IPS-NIHi7 (cell line): ENCODE results near the gene OVOL1.
A peak's percentile ranks its signal among the peaks of the same experiment; 100 is the strongest.
"Not testable (repeated sequence)": the region's sequence is repeated elsewhere in the genome, so short reads cannot be mapped to it uniquely, and the experiment has no call there.

Experiments
- DNase-seq: peaks from one replicate; pipeline ENCODE4 v3.0.0; 2012; ENCODE audit warnings: mixed read lengths; ENCODE audit errors: extremely low spot score

OVOL1 gene

GRCh38 chr11:65786786-65787636, at the start of gene OVOL1:
TSS of gene OVOL1 (plus strand) at chr11:65787063. CDS start at chr11:65787374, 311 bp downstream.
- DNase-seq, result peak; percentile 82

DNA sequence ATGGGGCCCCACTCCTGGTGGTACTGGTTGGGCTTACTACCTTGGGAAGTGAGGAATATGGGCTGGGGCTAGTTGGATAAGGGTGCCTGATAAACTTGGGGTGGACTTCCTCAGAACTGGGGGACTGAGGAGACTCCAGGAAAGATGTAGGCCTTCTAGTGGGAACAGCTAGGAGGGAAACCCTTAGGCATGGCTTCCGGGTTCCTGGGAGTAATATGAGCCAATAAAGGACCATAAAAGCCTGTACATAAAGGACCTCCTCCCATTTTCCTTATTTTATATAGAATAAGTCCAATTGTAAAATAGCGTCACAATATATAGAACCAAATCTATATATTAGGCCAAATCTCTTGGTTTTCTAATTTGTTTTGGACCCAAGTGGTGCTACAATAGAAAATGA, 47.8 kb upstream of the OVOL1 start:
- no peak for DNase-seq

DNA sequence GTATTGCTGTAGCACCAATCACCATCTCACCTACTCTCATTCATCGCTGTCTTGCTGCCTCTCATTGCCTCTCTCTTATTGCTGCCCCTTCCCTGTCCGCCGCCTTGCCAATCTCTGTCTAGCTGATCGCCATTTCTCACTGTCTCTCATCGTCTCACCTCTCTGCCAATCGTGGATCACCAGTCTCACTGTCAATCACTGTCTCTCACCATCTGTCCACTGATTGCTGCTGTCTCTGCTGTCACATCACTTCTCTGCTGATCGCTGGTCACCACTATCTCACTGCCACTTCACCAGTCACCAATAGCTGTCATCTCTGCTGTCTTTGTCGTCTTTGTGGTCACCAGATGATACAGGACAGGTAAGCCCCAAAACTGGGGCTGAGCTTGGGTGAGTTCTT, 45.7 kb upstream of the OVOL1 start:
- no peak for DNase-seq

DNA sequence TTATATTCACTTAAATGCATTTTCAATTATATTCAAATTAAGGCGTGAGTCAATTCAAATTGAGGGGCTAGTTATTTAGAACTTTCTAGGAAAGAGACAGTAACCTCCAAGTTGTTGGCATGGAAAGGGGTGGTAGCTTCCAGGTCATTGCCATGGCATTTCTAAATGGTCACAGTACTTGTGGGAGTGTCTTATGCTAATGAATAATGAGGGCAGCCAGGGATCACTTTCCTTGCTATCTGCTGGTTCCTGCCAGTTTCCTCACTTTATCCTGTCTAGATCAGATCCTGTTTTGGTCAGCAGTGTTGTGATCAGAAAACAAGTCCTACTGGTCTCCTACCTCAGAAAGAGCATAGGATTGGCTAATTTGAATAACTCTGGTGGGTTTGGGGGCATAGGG, 44.5 kb upstream of the OVOL1 start:
- no peak for DNase-seq

GRCh38 chr11:65743681-65744025, 43.2 kb upstream of the OVOL1 start:
- no peak for DNase-seq

DNA sequence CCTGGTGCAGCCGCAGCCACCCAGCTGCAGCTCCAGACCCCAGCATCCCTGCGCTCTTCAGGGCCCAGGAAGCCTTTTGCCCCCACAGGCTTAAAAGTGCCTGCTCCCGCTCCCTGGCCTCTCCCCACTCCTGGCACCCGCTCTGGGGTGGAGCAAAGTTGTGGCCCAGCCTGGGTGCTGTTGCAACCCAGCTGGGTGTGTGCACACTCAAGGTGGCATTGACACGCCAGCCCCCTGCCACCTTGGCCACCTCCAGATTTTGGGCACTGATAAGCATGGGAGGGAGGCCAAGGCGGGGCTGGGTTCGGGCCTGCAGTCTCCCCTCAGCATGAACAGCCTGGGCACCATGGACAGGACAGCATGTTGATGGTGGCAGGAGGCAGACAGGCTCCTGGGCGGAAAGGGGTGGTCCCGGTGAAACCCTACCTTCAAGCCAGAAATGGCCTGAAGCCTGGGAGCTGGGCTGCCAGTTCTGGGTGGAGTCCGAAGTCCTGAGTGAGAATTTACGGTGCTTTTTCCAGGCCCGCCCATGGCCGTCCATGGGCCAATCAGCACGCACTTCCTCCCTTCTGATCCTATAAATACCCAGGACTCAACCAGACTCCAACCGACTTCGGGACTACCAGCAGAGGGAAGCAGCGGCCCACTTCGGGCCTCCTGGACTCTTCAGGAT, 42.7 kb upstream of the OVOL1 start:
- peak; percentile 55 for DNase-seq

DNA sequence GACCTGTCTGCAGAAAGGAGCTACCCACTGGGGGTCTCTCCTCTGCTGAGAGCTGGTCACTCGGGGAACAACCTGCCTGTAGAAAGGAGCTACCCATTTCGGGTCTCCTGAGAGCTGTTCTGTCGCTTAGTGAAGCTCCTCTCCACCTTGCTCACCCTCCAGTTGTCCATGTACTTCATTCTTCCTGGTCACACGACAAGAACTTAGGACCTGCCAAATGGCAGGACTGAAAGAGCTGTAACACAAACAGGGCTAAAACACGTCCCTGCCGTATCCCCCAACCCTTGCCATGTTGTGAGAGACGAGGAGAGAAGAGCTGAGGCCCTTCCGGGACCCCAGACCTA, 42.2 kb upstream of the OVOL1 start:
- no peak for DNase-seq

- no peak for DNase-seq
These were observed 41.8 kb upstream of the OVOL1 start for GRCh38 chr11:65745049-65745448.

DNA sequence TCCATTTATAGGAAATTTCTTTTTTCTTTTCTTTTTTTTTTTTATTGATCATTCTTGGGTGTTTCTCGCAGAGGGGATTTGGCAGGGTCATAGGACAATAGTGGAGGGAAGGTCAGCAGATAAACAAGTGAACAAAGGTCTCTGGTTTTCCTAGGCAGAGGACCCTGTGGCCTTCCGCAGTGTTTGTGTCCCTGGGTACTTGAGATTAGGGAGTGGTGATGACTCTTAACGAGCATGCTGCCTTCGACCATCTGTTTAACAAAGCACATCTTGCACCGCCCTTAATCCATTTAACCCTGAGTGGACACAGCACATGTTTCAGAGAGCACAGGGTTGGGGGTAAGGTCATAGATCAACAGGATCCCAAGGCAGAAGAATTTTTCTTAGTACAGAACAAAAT, 24.7 kb upstream of the OVOL1 start:
- DNase-seq, result not testable (repeated sequence)

DNA sequence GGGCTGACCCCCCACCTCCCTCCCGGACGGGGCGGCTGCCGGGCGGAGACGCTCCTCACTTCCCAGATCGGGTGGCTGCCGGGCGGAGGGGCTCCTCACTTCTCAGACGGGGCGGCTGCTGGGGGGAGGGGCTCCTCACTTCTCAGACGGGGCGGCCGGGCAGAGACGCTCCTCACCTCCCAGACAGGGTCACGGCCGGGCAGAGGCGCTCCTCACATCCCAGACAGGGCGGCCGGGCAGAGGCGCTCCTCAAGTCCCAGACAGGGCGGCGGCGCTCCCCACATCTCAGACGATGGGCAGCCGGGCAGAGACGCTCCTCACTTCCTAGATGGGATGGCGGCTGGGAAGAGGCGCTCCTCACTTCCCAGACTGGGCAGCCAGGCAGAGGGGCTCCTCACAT, 24.0 kb upstream of the OVOL1 start:
- not testable (repeated sequence) for DNase-seq

DNA sequence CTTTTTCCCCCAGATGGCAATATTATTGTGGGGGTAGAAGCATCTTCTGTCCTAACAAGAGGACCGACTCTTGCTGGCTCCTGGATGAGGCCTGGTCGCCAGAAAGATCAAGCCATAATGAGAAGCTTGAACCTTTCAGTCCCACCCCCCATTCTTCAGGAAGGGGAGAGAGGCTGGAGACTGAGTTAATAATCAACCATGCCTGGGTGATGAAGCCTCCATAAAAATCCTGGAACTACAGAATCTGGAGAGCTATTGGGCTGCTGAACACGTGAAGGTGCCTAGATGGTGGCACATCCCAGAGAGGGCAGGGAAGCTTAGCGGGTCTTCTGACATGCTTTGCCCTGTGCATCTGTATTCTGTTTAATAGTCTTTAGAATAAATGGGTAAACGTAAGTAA, 22.4 kb upstream of the OVOL1 start:
- DNase-seq, result no peak

- DNase-seq, result no peak
These were observed 20.3 kb upstream of the OVOL1 start for GRCh38 chr11:65766535-65766934.

- no peak for DNase-seq
These were observed 19.5 kb upstream of the OVOL1 start for GRCh38 chr11:65767406-65767805.

DNA sequence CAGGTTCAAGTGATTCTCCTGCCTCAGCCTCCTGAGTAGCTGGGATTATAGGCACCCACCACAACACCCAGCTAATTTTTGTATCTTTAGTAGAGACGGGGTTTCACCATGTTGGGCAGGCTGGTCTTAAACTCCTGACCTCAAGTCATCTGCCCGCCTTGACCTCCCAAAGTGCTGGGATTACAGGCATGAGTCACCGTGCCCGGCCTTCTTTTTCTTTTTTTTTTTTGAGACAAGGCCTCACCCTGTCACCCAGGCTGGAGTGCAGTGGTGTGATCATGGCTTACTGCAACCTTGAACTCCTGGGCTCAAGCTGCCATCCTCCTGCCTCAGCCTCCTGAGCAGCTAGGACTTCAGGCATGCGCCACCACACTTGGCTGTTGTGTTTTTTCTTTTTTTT, 19.1 kb upstream of the OVOL1 start:
- not testable (repeated sequence) for DNase-seq

DNA sequence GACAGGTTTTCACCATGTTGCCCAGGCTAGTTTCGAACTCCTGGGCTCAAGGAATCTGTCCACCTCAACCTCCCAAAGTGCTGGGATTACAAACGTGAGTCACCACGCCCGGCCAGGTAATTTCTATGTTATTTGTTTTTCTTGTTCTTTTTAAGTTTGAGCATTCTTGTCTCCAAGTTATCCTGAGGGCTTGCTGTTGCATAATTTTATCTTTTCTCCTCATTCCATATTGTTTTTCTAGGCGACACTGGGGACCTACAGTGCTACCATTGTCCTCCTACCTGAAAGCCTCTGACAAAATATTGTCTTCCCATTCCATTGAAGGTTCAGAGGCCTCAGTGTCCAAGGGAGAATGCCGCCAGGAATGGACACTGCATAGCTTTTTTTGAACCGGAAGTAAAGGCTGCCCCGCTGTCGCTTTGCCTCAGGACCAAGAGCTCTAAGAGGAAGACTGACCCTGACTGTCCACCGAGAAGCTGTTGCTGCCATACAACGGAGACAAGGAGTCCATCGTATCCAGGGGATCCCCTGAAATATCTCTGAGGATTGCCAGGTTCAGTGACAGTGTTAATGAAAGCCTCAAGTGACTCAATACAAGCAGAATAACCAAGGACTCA, 15.8 kb upstream of the OVOL1 start:
- no peak for DNase-seq

DNA sequence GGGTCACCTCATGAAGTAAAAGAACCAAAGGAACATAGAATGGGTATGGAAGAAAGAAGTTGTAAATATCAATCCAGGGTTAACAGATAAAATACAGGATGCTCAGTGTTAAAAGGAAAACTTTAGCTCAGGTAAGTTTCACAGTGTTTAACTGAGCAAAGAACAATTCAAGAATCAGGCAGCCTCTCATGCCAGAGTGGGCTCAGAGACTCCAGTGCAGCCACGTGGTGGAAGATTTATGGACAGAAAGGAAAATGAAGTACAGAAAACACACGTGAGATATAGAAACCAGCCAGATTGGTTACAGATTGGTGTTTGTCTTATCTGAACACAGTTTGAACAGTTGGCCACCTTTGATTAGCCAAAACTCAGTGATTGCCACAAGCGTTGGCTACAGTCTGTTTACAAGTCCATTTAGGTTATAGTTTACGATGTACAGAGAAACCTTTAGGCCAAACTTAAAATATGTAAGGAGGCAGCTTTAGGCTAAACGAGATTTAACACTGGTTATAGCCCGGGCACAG, 15.2 kb upstream of the OVOL1 start:
- DNase-seq, result no peak

GRCh38 chr11:65773784-65774411, 13.0 kb upstream of the OVOL1 start:
- DNase-seq, result peak; percentile 16

DNA sequence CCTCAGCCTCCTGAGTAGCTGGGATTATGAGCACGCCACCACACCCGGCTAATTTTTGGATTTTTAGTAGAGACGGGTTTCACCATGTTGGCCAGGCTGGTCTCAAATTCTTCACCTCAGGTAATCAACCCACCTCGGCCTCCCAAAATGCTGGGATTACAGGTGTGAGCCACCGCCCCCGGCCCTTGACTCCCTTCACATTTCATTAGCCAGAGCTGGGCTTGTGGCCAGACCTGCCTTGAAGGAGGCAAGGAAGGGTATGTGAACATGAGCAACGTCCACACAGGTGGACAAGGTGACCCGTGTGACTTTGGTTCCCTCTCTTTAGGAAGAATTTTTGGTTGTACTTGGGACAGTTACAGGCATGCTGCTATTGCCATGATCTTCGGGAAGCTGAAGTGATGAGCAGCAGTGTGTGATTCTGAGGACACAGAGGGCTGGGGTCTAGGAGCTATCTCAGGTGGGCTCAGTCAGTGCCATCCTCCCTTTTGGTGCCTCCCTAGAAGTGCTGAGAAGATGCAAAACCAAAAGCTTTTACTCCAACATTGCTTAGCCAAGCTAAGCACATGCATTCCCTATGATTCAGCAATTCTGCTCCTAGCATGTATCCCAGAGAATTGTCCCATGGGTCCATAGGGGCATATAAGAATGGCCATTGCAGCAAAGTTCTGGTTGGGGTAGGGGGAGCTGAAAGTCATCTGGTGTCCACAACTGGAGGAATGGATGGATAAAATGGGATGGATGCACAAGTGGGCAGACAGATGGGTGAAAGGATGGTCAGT, 12.1 kb upstream of the OVOL1 start:
- DNase-seq, result no peak

GRCh38 chr11:65776196-65776595, 10.7 kb upstream of the OVOL1 start:
- no peak for DNase-seq

DNA sequence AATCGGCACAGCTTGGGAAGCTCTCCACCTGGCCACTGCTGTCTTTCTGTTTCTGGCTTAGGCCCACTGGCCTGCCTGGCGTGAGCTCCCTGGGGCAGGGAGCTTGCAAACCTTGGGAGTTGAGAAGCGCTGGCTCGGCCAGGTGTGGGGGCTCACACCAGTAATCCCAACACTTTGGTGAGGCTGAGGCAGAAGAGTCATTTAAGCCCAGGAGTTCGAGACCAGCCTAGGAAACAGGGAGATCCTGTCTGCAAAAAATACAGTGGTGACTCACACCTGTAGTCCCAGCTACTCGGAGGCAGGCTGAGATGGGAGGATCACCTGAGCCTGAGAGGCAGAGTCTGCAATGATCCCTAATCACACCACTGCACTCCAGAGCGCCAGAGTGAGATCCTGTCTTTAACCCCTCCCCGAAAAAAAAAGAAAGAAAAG, 10.1 kb upstream of the OVOL1 start:
- DNase-seq, result no peak

DNA sequence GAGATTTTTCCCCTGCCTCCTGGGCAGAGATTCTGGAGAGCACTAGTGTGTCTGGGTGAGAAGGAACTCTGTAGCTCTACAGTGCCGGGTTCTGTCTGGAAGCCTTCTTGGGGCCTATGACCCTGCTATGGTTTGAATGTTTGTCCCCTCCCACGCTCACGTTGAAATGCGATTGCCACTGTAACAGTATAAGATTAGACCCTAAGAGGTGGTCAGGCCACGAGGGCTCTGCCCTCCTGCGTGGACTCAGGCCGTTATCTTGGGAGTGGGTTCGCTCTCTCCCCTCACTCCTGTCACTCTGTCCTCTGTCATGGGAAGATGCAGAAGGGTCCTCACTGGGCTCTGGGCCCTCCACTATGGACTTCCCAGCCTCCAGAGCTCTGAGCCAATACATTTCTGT, 9.6 kb upstream of the OVOL1 start:
- DNase-seq, result no peak
